ENCODE data around the gene FN3KRP. TPM values are rescaled to one million over a fixed set of nuclear protein-coding genes. Genes with fewer than 3 reads are reported as not detected.

The FN3KRP gene
- total and polyA plus RNA-seq, 2 of the 13 experiments (the other 11 are each of a cell fraction or from before 2014, with no cell fraction given) = 22.4 to 28.2 TPM

DNA sequence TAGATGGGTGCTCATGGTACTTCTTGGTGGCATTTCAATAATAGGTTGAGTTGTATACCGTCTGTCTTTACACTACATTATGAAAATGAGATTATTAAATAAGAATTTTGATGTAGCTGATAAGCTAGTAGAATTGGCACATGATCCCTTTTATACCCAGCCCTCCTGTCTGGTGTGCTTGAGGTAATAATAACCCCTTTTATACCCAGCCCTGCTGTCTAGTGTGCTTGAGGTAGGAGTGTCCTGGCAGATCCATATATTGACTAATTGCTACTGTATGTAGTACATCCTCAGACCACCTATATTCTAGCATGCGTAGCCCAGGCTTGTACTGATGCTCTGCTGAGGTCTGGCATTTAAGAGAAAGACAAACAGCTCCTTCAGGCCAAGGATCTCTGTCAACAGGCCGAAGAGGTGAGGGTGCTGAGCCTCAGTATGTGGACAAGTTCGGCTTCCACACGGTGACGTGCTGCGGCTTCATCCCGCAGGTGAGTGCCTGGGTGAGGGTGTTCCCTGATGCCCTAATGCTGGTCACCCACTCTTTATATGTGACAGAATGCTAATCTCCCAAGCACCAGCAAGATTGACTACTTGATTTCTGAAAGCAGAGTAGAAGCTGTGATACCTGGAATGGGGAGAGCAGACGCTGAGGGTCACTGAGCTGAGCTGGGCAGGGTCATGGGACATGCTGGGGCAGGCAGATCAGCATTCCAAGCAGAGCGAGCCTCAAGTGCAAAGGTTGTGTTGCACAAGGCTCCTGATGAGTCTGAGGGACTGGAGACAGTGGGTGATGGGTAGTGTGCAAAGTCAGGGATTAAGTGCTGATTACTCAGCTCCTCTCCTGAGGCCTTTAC is 24.6 kb downstream of the FN3KRP start (continued):
- TF ChIP-seq, protein P1, sequence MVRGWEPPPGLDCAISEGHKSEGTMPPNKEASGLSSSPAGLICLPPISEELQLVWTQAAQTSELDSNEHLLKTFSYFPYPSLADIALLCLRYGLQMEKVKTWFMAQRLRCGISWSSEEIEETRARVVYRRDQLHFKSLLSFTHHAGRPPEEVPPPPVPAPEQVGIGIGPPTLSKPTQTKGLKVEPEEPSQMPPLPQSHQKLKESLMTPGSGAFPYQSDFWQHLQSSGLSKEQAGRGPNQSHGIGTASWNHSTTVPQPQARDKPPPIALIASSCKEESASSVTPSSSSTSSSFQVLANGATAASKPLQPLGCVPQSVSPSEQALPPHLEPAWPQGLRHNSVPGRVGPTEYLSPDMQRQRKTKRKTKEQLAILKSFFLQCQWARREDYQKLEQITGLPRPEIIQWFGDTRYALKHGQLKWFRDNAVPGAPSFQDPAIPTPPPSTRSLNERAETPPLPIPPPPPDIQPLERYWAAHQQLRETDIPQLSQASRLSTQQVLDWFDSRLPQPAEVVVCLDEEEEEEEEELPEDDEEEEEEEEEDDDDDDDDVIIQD (CRISPR knock-in tag; IDR thresholded peaks at IDR 0.05; ENCODE audit: low read depth) = peak; percentile 54; the same call in 1 of the 2 replicates
- TF ChIP-seq SOX5 (CRISPR knock-in tag; IDR thresholded peaks at IDR 0.05; ENCODE audit: borderline replicate concordance) (peak; percentile 74), SSRP1 (CRISPR knock-in tag; IDR thresholded peaks at IDR 0.05) (peak; percentile 96; the same call in 1 of the 2 replicates), ERF (CRISPR knock-in tag; IDR thresholded peaks at IDR 0.05) (peak; percentile 86; the same call in 1 of the 2 replicates), SIN3B (IDR thresholded peaks at IDR 0.05; ENCODE audit: low read length) (no peak), XRCC5 (optimal IDR thresholded peaks at IDR 0.05; ENCODE audit: low read length) (peak; percentile 40), CHD4 (IDR thresholded peaks at IDR 0.05; ENCODE audit: borderline replicate concordance, low read length) (peak; percentile 97), KDM4B (CRISPR knock-in tag; IDR thresholded peaks at IDR 0.05) (peak; percentile 92), KDM5B (CRISPR knock-in tag; IDR thresholded peaks at IDR 0.05; ENCODE audit: borderline replicate concordance) (peak; percentile 77; the same call in 1 of the 2 replicates), ZFP91 (CRISPR knock-in tag; IDR thresholded peaks at IDR 0.05; ENCODE audit: borderline replicate concordance) (peak; percentile 78), RELA (CRISPR knock-in tag; IDR thresholded peaks at IDR 0.05) (no peak), SETDB1 (CRISPR knock-in tag; IDR thresholded peaks at IDR 0.05; ENCODE audit: borderline replicate concordance) (no peak), DNMT3B (CRISPR knock-in tag; conservative IDR thresholded peaks at IDR 0.05) (peak; percentile 63; the same call in 1 of the 2 replicates), PTBP1 (IDR thresholded peaks at IDR 0.05; ENCODE audit: low read depth, low read length, poor library complexity, severe bottlenecking) (no peak), ZNF850 (CRISPR knock-in tag; conservative IDR thresholded peaks at IDR 0.05) (no peak), ZNF674 (CRISPR knock-in tag; IDR thresholded peaks at IDR 0.05; ENCODE audit: low read depth) (no peak)
- TF ChIP-seq, protein P2, sequence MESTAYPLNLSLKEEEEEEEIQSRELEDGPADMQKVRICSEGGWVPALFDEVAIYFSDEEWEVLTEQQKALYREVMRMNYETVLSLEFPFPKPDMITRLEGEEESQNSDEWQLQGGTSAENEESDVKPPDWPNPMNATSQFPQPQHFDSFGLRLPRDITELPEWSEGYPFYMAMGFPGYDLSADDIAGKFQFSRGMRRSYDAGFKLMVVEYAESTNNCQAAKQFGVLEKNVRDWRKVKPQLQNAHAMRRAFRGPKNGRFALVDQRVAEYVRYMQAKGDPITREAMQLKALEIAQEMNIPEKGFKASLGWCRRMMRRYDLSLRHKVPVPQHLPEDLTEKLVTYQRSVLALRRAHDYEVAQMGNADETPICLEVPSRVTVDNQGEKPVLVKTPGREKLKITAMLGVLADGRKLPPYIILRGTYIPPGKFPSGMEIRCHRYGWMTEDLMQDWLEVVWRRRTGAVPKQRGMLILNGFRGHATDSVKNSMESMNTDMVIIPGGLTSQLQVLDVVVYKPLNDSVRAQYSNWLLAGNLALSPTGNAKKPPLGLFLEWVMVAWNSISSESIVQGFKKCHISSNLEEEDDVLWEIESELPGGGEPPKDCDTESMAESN (CRISPR knock-in tag; conservative IDR thresholded peaks at IDR 0.05) = peak; percentile 81
- TF ChIP-seq, protein P3, sequence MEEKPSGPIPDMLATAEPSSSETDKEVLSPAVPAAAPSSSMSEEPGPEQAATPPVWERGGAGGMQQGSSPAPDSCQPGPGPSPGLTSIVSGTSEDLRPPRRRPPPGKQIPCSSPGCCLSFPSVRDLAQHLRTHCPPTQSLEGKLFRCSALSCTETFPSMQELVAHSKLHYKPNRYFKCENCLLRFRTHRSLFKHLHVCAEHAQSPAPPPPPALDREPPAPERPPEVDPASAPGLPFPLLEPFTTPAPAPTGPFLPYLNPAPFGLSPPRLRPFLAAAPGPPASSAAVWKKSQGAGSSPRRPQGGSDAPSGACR (CRISPR knock-in tag; IDR thresholded peaks at IDR 0.05) = peak; percentile 76; the same call in 1 of the 2 replicates
- TF ChIP-seq, protein P4, sequence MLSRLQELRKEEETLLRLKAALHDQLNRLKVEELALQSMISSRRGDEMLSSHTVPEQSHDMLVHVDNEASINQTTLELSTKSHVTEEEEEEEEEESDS (CRISPR knock-in tag; IDR thresholded peaks at IDR 0.05; ENCODE audit: borderline replicate concordance) = 0 out of 2 replicates have a peak, but pooled peaks have one; percentile 18
